Measurements from ENCODE around the gene CC2D2B. TPM values are rescaled to one million over a fixed set of nuclear protein-coding genes. Genes with fewer than 3 reads are reported as not detected.

CC2D2B gene
- total and polyA plus RNA-seq, 2 of the 13 experiments (the other 11 are each of a cell fraction or from before 2014, with no cell fraction given), result 0.20 TPM; not detected in 1

GRCh38 chr10:96043033-96043892, 135.5 kb downstream of the CC2D2B start, which contains the start of gene CCNJ (continued):
- TF ChIP-seq ZBTB34 (CRISPR knock-in tag; IDR thresholded peaks at IDR 0.05), result peak; percentile 66; the same call in 1 of the 2 replicates
- TF ChIP-seq ZNF749 (CRISPR knock-in tag; IDR thresholded peaks at IDR 0.05; ENCODE audit: borderline replicate concordance), result peak; percentile 87; the same call in 1 of the 2 replicates
- no peak for TF ChIP-seq RORA (CRISPR knock-in tag; IDR thresholded peaks at IDR 0.05)
- TF ChIP-seq POLR2AphosphoS2 (IDR thresholded peaks at IDR 0.05; ENCODE audit: low read depth, low read length), result no peak
- no peak for TF ChIP-seq ZNF20 (CRISPR knock-in tag; IDR thresholded peaks at IDR 0.05)
- TF ChIP-seq ZFAT (CRISPR knock-in tag; conservative IDR thresholded peaks at IDR 0.05), result 0 out of 2 replicates have a peak, but pooled peaks have one; percentile 10
- TF ChIP-seq ZNF543 (CRISPR knock-in tag; IDR thresholded peaks at IDR 0.05), result 0 out of 2 replicates have a peak, but pooled peaks have one; percentile 47
- no peak for TF ChIP-seq SRSF4 (IDR thresholded peaks at IDR 0.05; ENCODE audit: low read depth, low read length, poor library complexity, severe bottlenecking)
- TF ChIP-seq ZNF777 (CRISPR knock-in tag; IDR thresholded peaks at IDR 0.05), result peak; percentile 93
- TF ChIP-seq RFX3 (CRISPR knock-in tag; IDR thresholded peaks at IDR 0.05), result no peak
- TF ChIP-seq ZNF720 (CRISPR knock-in tag; IDR thresholded peaks at IDR 0.05), result no peak
- no peak for TF ChIP-seq PLSCR1 (CRISPR knock-in tag; IDR thresholded peaks at IDR 0.05; ENCODE audit: borderline replicate concordance)
- no peak for TF ChIP-seq ZNF282 (IDR thresholded peaks at IDR 0.05; ENCODE audit: partially characterized antibody)
- no peak for TF ChIP-seq STAT6 (CRISPR knock-in tag; IDR thresholded peaks at IDR 0.05; ENCODE audit: borderline replicate concordance)
- no peak for TF ChIP-seq ZNF3 (CRISPR knock-in tag; IDR thresholded peaks at IDR 0.05)
- TF ChIP-seq ATF4 (CRISPR knock-in tag; IDR thresholded peaks at IDR 0.05), result peak in 1 of 2 experiments; percentile 31; a peak in 1 of 4 replicates
- peak; percentile 94 for TF ChIP-seq NFAT5 (CRISPR knock-in tag; IDR thresholded peaks at IDR 0.05)
